HEK293T (cell line): ENCODE measurements around the gene RANBP10.

Experiments
- CTCF ChIA-PET: fragments of 350-600 bp; formaldehyde crosslinking; extraction: SDS; loops from one replicate; lab custom pipeline; 2021; ENCODE audit warnings: antibody characterized with exemption, inconsistent platforms; lab: Yijun Ruan, JAX
- POLR2A ChIA-PET: fragments of 350-600 bp; formaldehyde crosslinking; extraction: SDS; loops from one replicate; lab custom pipeline; 2020; ENCODE audit warnings: antibody characterized with exemption, inconsistent platforms; lab: Yijun Ruan, JAX
- DNase-seq: peaks from one replicate; pipeline ENCODE4 v3.0.0; 2012; ENCODE audit warnings: mixed read lengths; ENCODE audit errors: extremely low spot score
- ARNT ChIP-seq: fragments of 450-650 bp; IDR thresholded peaks from 2 replicates; pipeline ENCODE4 v1.6.1; 2017; ENCODE audit warnings: mild to moderate bottlenecking
- BHLHE40 ChIP-seq: fragments of 450-650 bp; IDR thresholded peaks from 2 replicates; pipeline ENCODE4 v1.6.1; 2016; ENCODE audit warnings: mild to moderate bottlenecking, moderate library complexity, borderline replicate concordance
- CTBP1 ChIP-seq: fragments of 450-650 bp; IDR thresholded peaks from 2 replicates; pipeline ENCODE4 v1.6.1; 2016; ENCODE audit warnings: borderline replicate concordance
- ELF4 ChIP-seq: fragments of 450-650 bp; IDR thresholded peaks from 2 replicates; pipeline ENCODE4 v1.6.1; 2017; ENCODE audit warnings: antibody characterized with exemption
- FOXA1 ChIP-seq: fragments of 450-650 bp; IDR thresholded peaks from 2 replicates; pipeline ENCODE4 v1.6.1; 2016; ENCODE audit warnings: mild to moderate bottlenecking
- FOXK2 ChIP-seq: fragments of 450-650 bp; IDR thresholded peaks from 2 replicates; pipeline ENCODE4 v1.6.1; 2016; ENCODE audit warnings: mild to moderate bottlenecking
- FOXM1 ChIP-seq: fragments of 450-650 bp; IDR thresholded peaks from 2 replicates; pipeline ENCODE4 v1.6.1; 2017; ENCODE audit warnings: mild to moderate bottlenecking, borderline replicate concordance
- HDGF ChIP-seq: fragments of 450-650 bp; IDR thresholded peaks from 2 replicates; pipeline ENCODE4 v1.6.1; 2017; ENCODE audit warnings: antibody characterized with exemption, borderline replicate concordance
- L3MBTL2 ChIP-seq: fragments of 450-650 bp; conservative IDR thresholded peaks from 2 replicates; pipeline ENCODE4 v1.6.1; 2016; ENCODE audit warnings: mild to moderate bottlenecking
- LEF1 ChIP-seq: fragments of 450-650 bp; IDR thresholded peaks from 2 replicates; pipeline ENCODE4 v1.6.1; 2017; ENCODE audit warnings: mild to moderate bottlenecking, borderline replicate concordance
- NFRKB ChIP-seq: fragments of 450-650 bp; IDR thresholded peaks from 2 replicates; pipeline ENCODE4 v1.6.1; 2016; ENCODE audit warnings: mild to moderate bottlenecking, moderate library complexity
- SP1 ChIP-seq: fragments of 450-650 bp; IDR thresholded peaks from 2 replicates; pipeline ENCODE4 v1.6.1; 2017
- SUZ12 ChIP-seq: fragments of 450-650 bp; IDR thresholded peaks from 2 replicates; pipeline ENCODE4 v1.6.1; 2016; ENCODE audit warnings: mild to moderate bottlenecking
- TARDBP ChIP-seq: fragments of 450-650 bp; IDR thresholded peaks from 2 replicates; pipeline ENCODE4 v1.6.1; 2016
- ZNF384 ChIP-seq: fragments of 450-650 bp; IDR thresholded peaks from 2 replicates; pipeline ENCODE4 v1.6.1; 2016
- TF ChIP-seq, protein P1 (sequence below): fragments of 450-650 bp; IDR thresholded peaks from 2 replicates; pipeline ENCODE4 v1.6.1; 2016

The RANBP10 gene

DNA sequence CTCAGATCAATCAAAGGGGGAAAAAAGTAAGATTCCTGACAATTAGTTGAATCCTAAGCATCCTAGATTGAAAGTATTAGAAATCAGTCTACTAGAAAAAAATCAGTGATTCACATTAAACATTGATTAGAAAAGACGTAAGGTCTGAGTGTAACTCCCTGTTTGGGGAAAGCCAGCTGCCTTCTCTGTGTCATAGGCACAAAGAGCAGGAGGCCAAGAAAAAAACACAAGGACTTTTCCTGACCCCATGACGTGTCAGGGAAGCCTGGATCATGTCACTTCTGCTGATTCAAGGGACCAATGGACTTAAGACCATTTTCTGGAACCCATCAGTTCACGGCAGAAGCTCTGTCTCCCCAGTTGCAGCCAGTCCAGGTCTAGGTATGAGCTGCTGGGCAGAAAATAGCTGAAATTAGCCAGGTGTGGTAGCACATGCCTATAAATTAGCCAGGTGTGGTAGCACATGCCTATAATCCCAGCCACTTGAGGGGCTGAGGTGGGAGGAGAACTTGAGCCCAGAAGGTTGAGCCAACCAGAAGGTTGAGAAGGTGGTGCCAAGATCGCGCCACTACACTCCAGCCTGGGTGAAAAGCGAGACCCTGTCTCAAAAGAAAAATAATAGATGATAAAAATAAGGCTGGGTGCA is 35.9 kb downstream of the RANBP10 start:
- CTCF ChIA-PET, result interaction anchor here (0.6 kb wide), 1 partner anchor 45 kb away, joined by 5 read pairs; no protein-coding TSS in a partner anchor
- no peak for TF ChIP-seq BHLHE40
- TF ChIP-seq NFRKB, result no peak
- TF ChIP-seq FOXM1, result no peak
- TF ChIP-seq SUZ12, result no peak
- TF ChIP-seq FOXA1, result no peak
- no peak for TF ChIP-seq TARDBP
- no peak for TF ChIP-seq ARNT
- no peak for TF ChIP-seq HDGF
- no peak for TF ChIP-seq LEF1
- TF ChIP-seq SP1, result no peak

DNA sequence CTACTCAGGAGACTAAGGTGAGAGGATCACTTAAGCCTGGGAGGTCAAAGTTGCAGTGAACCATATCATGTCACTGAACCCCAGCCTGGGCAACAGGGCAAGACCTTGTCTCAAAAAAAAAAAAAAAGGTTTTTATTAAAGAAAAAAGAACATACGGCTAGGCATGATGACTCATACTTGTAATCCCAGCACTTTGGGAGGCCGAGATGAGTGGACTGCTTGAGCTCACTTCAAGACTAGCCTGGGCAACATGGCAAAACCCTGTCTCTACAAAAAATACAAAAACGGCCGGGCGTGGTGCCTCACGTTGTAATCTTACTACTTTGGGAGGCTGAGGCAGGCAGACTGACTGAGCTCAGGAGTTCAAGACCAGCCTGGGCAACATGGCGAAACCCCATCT is 38.4 kb downstream of the RANBP10 start:
- no peak for DNase-seq
- CTCF ChIA-PET, result no interaction called here
- POLR2A ChIA-PET, result no interaction called here
- TF ChIP-seq BHLHE40 (no peak), L3MBTL2 (no peak), TARDBP (no peak), ARNT (no peak), FOXA1 (no peak), FOXK2 (no peak), CTBP1 (no peak), SP1 (no peak)
- TF ChIP-seq, protein P1, sequence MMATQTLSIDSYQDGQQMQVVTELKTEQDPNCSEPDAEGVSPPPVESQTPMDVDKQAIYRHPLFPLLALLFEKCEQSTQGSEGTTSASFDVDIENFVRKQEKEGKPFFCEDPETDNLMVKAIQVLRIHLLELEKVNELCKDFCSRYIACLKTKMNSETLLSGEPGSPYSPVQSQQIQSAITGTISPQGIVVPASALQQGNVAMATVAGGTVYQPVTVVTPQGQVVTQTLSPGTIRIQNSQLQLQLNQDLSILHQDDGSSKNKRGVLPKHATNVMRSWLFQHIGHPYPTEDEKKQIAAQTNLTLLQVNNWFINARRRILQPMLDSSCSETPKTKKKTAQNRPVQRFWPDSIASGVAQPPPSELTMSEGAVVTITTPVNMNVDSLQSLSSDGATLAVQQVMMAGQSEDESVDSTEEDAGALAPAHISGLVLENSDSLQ, result no peak

More for the DNA sequence above, 35.9 kb downstream of the RANBP10 start:
- POLR2A ChIA-PET, result interaction anchor here (0.8 kb wide), 1 partner anchor 110 kb away, joined by 4 read pairs; the partner anchor contains the start of gene ACD
- DNase-seq, result no peak

DNA sequence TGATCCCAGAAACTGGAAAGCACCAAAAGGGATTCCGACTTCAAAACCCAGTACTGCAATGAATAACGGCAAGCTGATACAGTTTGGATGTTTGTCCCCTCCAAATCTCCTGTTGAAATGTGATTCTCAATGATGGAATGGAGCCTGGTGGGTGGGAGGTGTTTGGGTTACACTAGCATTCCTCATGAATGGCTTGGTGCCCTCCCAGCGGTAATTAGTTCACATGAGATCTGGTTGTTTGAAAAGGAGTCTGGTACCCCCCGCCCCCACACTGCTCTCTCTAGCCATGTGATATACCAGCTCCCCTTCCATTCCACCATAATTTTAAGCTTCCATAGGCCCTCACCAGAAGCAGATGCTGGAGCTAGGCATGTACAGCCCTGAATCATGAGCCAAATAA is 40.1 kb downstream of the RANBP10 start:
- ChIA-PET POLR2A (no interaction called here), CTCF (interaction anchor here (0.7 kb wide), 1 partner anchor 322 kb away, joined by 3 read pairs; no protein-coding TSS in a partner anchor)
- DNase-seq, result no peak
- no peak for TF ChIP-seq FOXM1
- TF ChIP-seq HDGF, result no peak
- TF ChIP-seq NFRKB, result no peak
- TF ChIP-seq L3MBTL2, result no peak
- no peak for TF ChIP-seq SUZ12
- no peak for TF ChIP-seq ZNF384
- no peak for TF ChIP-seq TARDBP

DNA sequence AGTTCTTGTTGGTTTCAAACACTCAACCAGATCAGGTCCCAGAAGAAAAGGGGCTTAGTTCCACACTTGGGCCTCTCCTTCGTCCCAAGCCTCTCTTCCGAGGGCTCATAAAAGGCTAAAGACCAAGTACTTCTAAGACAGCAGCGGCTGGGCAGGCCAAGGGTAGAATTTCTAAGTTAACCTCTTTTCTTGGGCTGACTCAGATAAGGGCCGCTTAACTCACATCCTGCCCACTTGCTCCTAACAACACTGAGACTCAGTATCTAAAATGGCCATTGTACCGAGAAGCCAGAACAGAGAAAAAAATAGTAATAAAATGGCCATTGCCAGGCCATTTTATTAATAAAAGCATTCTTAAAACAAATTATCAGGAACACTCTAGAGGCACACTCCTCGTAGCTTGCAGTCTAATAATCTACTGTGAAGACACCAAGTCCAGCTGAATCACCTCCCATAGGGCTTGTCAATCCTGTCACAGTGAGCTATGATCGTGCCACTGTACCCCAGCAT is 42.1 kb downstream of the RANBP10 start:
- ChIA-PET CTCF (no interaction called here), POLR2A (no interaction called here)
- no peak for DNase-seq
- TF ChIP-seq SP1 (no peak), TARDBP (no peak), ZNF384 (no peak), FOXA1 (no peak), HDGF (no peak), BHLHE40 (no peak), NFRKB (no peak), ELF4 (no peak), L3MBTL2 (no peak), LEF1 (no peak), ARNT (no peak), FOXM1 (no peak), FOXK2 (no peak)
- TF ChIP-seq, protein P1, result no peak

DNA sequence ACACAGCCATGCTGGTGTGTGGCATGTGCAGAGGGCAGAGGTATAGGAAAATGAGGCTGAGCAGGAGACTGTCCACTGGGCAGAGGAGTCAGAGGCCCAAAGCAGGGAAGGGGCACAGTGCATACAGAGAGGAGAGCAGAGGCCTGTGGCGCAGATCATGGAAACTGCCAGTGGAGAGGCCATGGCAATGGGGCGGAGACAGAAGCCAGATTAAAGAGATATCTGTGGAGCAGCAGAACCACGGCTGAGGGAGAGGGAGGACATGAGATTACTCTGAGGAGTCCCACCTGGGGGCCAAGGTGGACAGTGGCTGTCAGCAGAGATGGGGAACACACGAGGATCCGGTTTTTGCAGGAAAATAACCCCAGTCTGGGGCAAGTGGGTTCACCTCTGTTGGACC is 43.3 kb downstream of the RANBP10 start:
- no peak for TF ChIP-seq TARDBP
- no peak for TF ChIP-seq HDGF
- no peak for TF ChIP-seq ARNT
- no peak for TF ChIP-seq SUZ12
- TF ChIP-seq LEF1, result no peak
- TF ChIP-seq ELF4, result no peak
- no peak for TF ChIP-seq CTBP1
- no peak for TF ChIP-seq NFRKB
- TF ChIP-seq BHLHE40, result no peak
- CTCF ChIA-PET, result no interaction called here
- no peak for DNase-seq
- POLR2A ChIA-PET, result no interaction called here

DNA sequence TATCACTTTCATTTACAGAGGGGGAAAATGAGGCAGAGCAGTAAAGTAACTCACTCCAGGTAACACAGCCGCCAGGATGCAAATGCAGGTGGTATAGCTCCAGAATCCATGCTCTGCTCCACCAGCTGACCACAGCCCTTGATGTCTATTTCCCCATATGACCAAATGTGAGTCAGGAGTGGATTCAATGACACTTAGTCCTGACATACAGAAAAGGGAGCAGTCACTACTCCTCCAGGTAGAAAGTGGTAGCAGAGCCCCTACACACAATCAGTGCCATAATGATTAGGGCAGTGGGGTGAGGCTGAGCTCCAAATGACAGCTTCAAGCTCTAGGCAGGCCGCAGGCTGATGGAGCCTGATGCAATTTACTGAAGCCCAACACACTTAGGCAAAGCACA is 44.0 kb downstream of the RANBP10 start:
- CTCF ChIA-PET, result interaction anchor here (0.5 kb wide), 1 partner anchor 56 kb away, joined by 3 read pairs; no protein-coding TSS in a partner anchor
- POLR2A ChIA-PET, result interaction anchor here (1.0 kb wide), 1 partner anchor 44 kb away, joined by 3 read pairs; the partner anchor contains the start of genes RANBP10 and TSNAXIP1

DNA sequence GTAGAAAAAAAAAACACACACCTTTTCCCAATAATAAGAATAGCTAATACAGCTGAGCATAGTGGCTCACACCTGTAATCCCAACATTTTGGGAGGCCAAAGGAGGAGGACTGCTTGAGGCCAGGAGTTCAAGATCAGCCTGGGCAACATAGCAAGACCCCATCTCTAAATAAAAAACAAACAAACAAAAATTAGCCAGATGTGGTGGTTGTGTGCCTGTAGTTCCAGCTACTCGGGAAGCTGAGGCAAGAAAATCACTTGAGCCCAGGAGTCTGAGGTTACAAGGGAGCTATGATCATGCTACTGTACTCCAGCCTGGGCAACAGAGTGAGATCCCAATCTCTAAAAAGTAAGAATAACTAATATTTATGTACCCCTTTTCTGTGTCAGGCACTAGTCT is 44.4 kb downstream of the RANBP10 start:
- ChIA-PET CTCF (interaction anchor here (0.5 kb wide), 1 partner anchor 57 kb away, joined by 3 read pairs; no protein-coding TSS in a partner anchor), POLR2A (interaction anchor here (1.0 kb wide), 1 partner anchor 45 kb away, joined by 3 read pairs; the partner anchor contains the start of genes RANBP10 and TSNAXIP1)
- DNase-seq, result no peak
- TF ChIP-seq HDGF, result no peak
- TF ChIP-seq FOXK2, result no peak
- TF ChIP-seq ZNF384, result no peak
- TF ChIP-seq NFRKB, result no peak
- TF ChIP-seq ELF4, result no peak
- TF ChIP-seq FOXM1, result no peak
- no peak for TF ChIP-seq SP1
- no peak for TF ChIP-seq LEF1
- TF ChIP-seq FOXA1, result no peak
- TF ChIP-seq L3MBTL2, result no peak

More for the DNA sequence above, 44.0 kb downstream of the RANBP10 start:
- no peak for DNase-seq
- TF ChIP-seq FOXA1 (no peak), CTBP1 (no peak), ARNT (no peak)
